K562 (cell line): ENCODE measurements around the gene DIS3L. TPM values are rescaled to one million over a fixed set of nuclear protein-coding genes. Genes with fewer than 3 reads are reported as not detected.

Experiments
- ATF1 ChIP-seq, 2 experiments: fragments of 450-650 bp in 1 of 2; IDR thresholded peaks; 2 replicates each; pipeline ENCODE4 v1.6.1; 2016; ENCODE audit warnings: missing compliant biosample characterization in 1 of 2, missing genetic modification characterization in 1 of 2
- BRF2 ChIP-seq: IDR thresholded peaks from 3 replicates; pipeline ENCODE4 v1.6.1; 2011; ENCODE audit warnings: borderline replicate concordance, mild to moderate bottlenecking; ENCODE audit not compliant: insufficient read length, insufficient read depth
- CAMTA2 ChIP-seq: fragments of 250-450 bp; sonication (Bioruptor Pico); conservative IDR thresholded peaks from 2 replicates; pipeline ENCODE4 v1.5.1; 2022
- CBX1 ChIP-seq: sonication (generic); IDR thresholded peaks from 2 replicates; pipeline ENCODE4 v1.6.1; 2016; ENCODE audit warnings: antibody characterized with exemption, low read depth, mild to moderate bottlenecking
- CREB1 ChIP-seq, 2 experiments: sonication (generic) in 1 of 2; formaldehyde crosslinking in 1 of 2; IDR thresholded peaks; 2 replicates each; pipeline versions ENCODE4 v1.6.1 to v1.8.0; 2012 to 2022; ENCODE audit warnings: inconsistent platforms in 1 of 2, mild to moderate bottlenecking in 1 of 2, missing genetic modification reagents in 1 of 2, moderate library complexity in 1 of 2
- FOXK2 ChIP-seq, 2 experiments: fragments of 450-650 bp; IDR thresholded peaks in 1 of 2; conservative IDR thresholded peaks in 1 of 2; 2 replicates each; pipeline ENCODE4 v1.6.1; 2016; ENCODE audit warnings: low read depth in 2 of 2, mild to moderate bottlenecking in 1 of 2
- HMG20A ChIP-seq: fragments of 450-650 bp; formaldehyde crosslinking; conservative IDR thresholded peaks from 2 replicates; pipeline ENCODE4 v1.4.0; 2020; ENCODE audit warnings: mild to moderate bottlenecking, mixed read lengths
- MED1 ChIP-seq: sonication (generic); formaldehyde crosslinking; IDR thresholded peaks from 2 replicates; pipeline ENCODE4 v1.8.1; 2023; ENCODE audit warnings: missing genetic modification reagents, borderline replicate concordance
- MLLT1 ChIP-seq, 2 experiments: fragments of 450-650 bp; IDR thresholded peaks; 2 replicates each; pipeline ENCODE4 v1.6.1; 2016
- POLR2H ChIP-seq: IDR thresholded peaks from 2 replicates; pipeline ENCODE4 v1.6.1; 2016; ENCODE audit warnings: missing genetic modification characterization, low read depth, mild to moderate bottlenecking, control low read depth, missing compliant biosample characterization, moderate library complexity
- POU5F1 ChIP-seq: fragments of 150-350 bp; IDR thresholded peaks from 2 replicates; pipeline ENCODE4 v1.6.1; 2014; ENCODE audit warnings: borderline replicate concordance, low read length, low read depth, mild to moderate bottlenecking; ENCODE audit not compliant: partially characterized antibody
- PRDM10 ChIP-seq: fragments of 450-650 bp; IDR thresholded peaks from 2 replicates; pipeline ENCODE4 v1.6.1; 2018; ENCODE audit not compliant: partially characterized antibody
- SAFB ChIP-seq: fragments of 200-400 bp; formaldehyde crosslinking; IDR thresholded peaks from 2 replicates; pipeline ENCODE4 v1.6.1; 2017; ENCODE audit warnings: low read depth, low read length, borderline replicate concordance
- SMAD1 ChIP-seq: fragments of 150-350 bp; IDR thresholded peaks from 2 replicates; pipeline ENCODE4 v1.6.1; 2014; ENCODE audit warnings: low read length, low read depth; ENCODE audit not compliant: partially characterized antibody
- SMAD3 ChIP-seq: fragments of 450-650 bp; formaldehyde crosslinking; conservative IDR thresholded peaks from 2 replicates; pipeline ENCODE4 v1.4.0; 2020; ENCODE audit warnings: mild to moderate bottlenecking
- SREBF2 ChIP-seq: sonication (generic); formaldehyde crosslinking; IDR thresholded peaks from 2 replicates; pipeline ENCODE4 v1.4.0; 2020; ENCODE audit warnings: mild to moderate bottlenecking, missing genetic modification reagents
- TCF3 ChIP-seq: sonication (generic); formaldehyde crosslinking; IDR thresholded peaks from 2 replicates; pipeline ENCODE4 v1.4.0; 2020; ENCODE audit warnings: mild to moderate bottlenecking, missing genetic modification reagents
- ZNF124 ChIP-seq: sonication (generic); formaldehyde crosslinking; IDR thresholded peaks from 2 replicates; pipeline ENCODE4 v1.8.1; 2022; ENCODE audit warnings: missing genetic modification reagents
- ZNF134 ChIP-seq: fragments of 250-450 bp; sonication (Bioruptor Pico); conservative IDR thresholded peaks from 2 replicates; pipeline ENCODE4 v1.4.0; 2020
- ZNF184 ChIP-seq: sonication (generic); formaldehyde crosslinking; IDR thresholded peaks from 2 replicates; pipeline ENCODE4 v1.5.0; 2020; ENCODE audit warnings: missing genetic modification reagents
- ZNF444 ChIP-seq: fragments of 250-450 bp; sonication (Bioruptor Pico); IDR thresholded peaks from 2 replicates; pipeline ENCODE4 v1.4.0; 2020; ENCODE audit warnings: mild to moderate bottlenecking, moderate library complexity
- ZNF586 ChIP-seq: fragments of 450-650 bp; formaldehyde crosslinking; conservative IDR thresholded peaks from 2 replicates; pipeline ENCODE4 v1.4.0; 2020; ENCODE audit warnings: mild to moderate bottlenecking, moderate library complexity
- polyA plus RNA-seq, 8 experiments: library from polyadenylated mRNA; depleted of rRNA in 4 of 8; stranded (reverse) in 5 of 8; unstranded in 3 of 8; fragments of >200 nt; fragmentation: Nextera tagmentation in 2 of 8; fragmentation: Illumina TruSeq in 1 of 8; extraction: Ambion mirVana in 2 of 8; extraction: Trizol in 1 of 8; gene quantifications; 2 replicates each; pipeline versions ENCODE4 v1.2.1 to v1.2.3, GENCODE V29; 2011 to 2014; ENCODE audit warnings: inconsistent platforms in 1 of 8, missing spikeins in 1 of 8
- total RNA-seq, 7 experiments: library from RNA; depleted of rRNA in 6 of 7; stranded (reverse); fragments of >200 nt in 6 of 7; fragmentation: Illumina TruSeq in 2 of 7; extraction: Trizol in 2 of 7; gene quantifications; 2 replicates each; pipeline versions ENCODE4 v1.2.1 to v1.2.3, GENCODE V29; 2011 to 2021; ENCODE audit warnings: low replicate concordance in 1 of 7

The DIS3L gene
- total and polyA plus RNA-seq, 9 of the 15 experiments (the other 6 are each of a cell fraction or from before 2014, with no cell fraction given) = 5.9 to 34.6 (median 16.9) TPM

GRCh38 chr15:66323312-66323928 lies 30.1 kb downstream of the DIS3L start (continued):
- no peak for TF ChIP-seq PRDM10
- TF ChIP-seq SAFB = no peak
- TF ChIP-seq ZNF124 (CRISPR knock-in tag) = no peak
- no peak for TF ChIP-seq MED1 (CRISPR knock-in tag)
- no peak for TF ChIP-seq CAMTA2
- no peak for TF ChIP-seq ZNF184 (CRISPR knock-in tag)
- no peak for TF ChIP-seq ZNF134
- peak; percentile 85 for TF ChIP-seq TCF3 (CRISPR knock-in tag)
- no peak for TF ChIP-seq CBX1
- peak; percentile 75; the same call in 1 of the 2 replicates for TF ChIP-seq CREB1 (IDR thresholded peaks at IDR 0.05)
- TF ChIP-seq CREB1 (CRISPR knock-in tag; IDR thresholded peaks at IDR 0.05) = peak; percentile 75; the same call in 1 of the 2 replicates
- no peak for TF ChIP-seq ZNF586 (CRISPR knock-in tag)
- TF ChIP-seq POLR2H (tag) = no peak
- TF ChIP-seq BRF2 = no peak
- no peak for TF ChIP-seq SMAD1
- TF ChIP-seq POU5F1 = no peak
- TF ChIP-seq ZNF444 = no peak
- no peak for TF ChIP-seq ATF1 (CRISPR knock-in tag; IDR thresholded peaks at IDR 0.05)
- peak; percentile 78 for TF ChIP-seq ATF1 (tag; IDR thresholded peaks at IDR 0.05)
- no peak for TF ChIP-seq SREBF2 (CRISPR knock-in tag)
- TF ChIP-seq FOXK2 (conservative IDR thresholded peaks at IDR 0.05 in 1 of 2, IDR thresholded peaks at IDR 0.05 in 1 of 2; ENCODE audit: low read depth in 2 of 2) = peak; percentile 29 to 50; a peak in 2 of 4 replicates
- no peak for TF ChIP-seq SMAD3
- no peak for TF ChIP-seq HMG20A (CRISPR knock-in tag)
- peak in 1 of 2 experiments; percentile 22; a peak in 1 of 4 replicates for TF ChIP-seq MLLT1 (IDR thresholded peaks at IDR 0.05)
